K562 (cell line): Measurements from ENCODE around the gene BIRC5. TPM values are rescaled to one million over a fixed set of nuclear protein-coding genes. Genes with fewer than 3 reads are reported as not detected.

Experiments used
- CC2D1A ChIP-seq: fragments of 450-650 bp; IDR thresholded peaks from 2 replicates; pipeline ENCODE4 v1.6.1; 2017; ENCODE audit warnings: mild to moderate bottlenecking
- CHCHD3 ChIP-seq: fragments of 250-450 bp; sonication (Bioruptor Pico); IDR thresholded peaks from 2 replicates; pipeline ENCODE4 v2.1.2; 2022; ENCODE audit warnings: mild to moderate bottlenecking
- FOXJ3 ChIP-seq: sonication (generic); formaldehyde crosslinking; IDR thresholded peaks from 2 replicates; pipeline ENCODE4 v1.4.0; 2020; ENCODE audit warnings: mild to moderate bottlenecking, missing genetic modification reagents
- FOXO4 ChIP-seq: fragments of 450-650 bp; formaldehyde crosslinking; IDR thresholded peaks from 2 replicates; pipeline ENCODE4 v1.4.0; 2020; ENCODE audit warnings: mild to moderate bottlenecking, moderate library complexity
- IRF1 ChIP-seq: sonication (generic); formaldehyde crosslinking; IDR thresholded peaks from 2 replicates; pipeline ENCODE4 v1.8.0; 2022; ENCODE audit warnings: missing genetic modification reagents, mild to moderate bottlenecking, borderline replicate concordance
- NRF1 ChIP-seq, 2 experiments: fragments of 450-650 bp; IDR thresholded peaks in 1 of 2; conservative IDR thresholded peaks in 1 of 2; 2 replicates each; pipeline ENCODE4 v1.6.1; 2014; ENCODE audit warnings: mild to moderate bottlenecking in 2 of 2
- RBFOX2 ChIP-seq: fragments of 200-400 bp; formaldehyde crosslinking; IDR thresholded peaks from 2 replicates; pipeline ENCODE4 v1.6.1; 2017; ENCODE audit warnings: low read depth, mild to moderate bottlenecking, low read length, moderate library complexity
- SRSF3 ChIP-seq: fragments of 200-400 bp; formaldehyde crosslinking; IDR thresholded peaks from 2 replicates; pipeline ENCODE4 v1.6.1; 2016; ENCODE audit warnings: mild to moderate bottlenecking, low read length, moderate library complexity; ENCODE audit not compliant: insufficient read depth
- SRSF9 ChIP-seq: fragments of 200-400 bp; formaldehyde crosslinking; IDR thresholded peaks from 2 replicates; pipeline ENCODE4 v1.6.1; 2017; ENCODE audit warnings: low read depth, low read length, borderline replicate concordance
- SUPT5H ChIP-seq: fragments of 450-650 bp; IDR thresholded peaks from 2 replicates; pipeline ENCODE4 v1.6.1; 2016
- TCF15 ChIP-seq: fragments of 250-450 bp; sonication (Bioruptor Pico); IDR thresholded peaks from 2 replicates; pipeline ENCODE4 v1.8.0; 2022; ENCODE audit warnings: moderate library complexity, mild to moderate bottlenecking, inconsistent platforms
- TCF7L2 ChIP-seq: fragments of 150-350 bp; IDR thresholded peaks from 2 replicates; pipeline ENCODE4 v1.6.1; 2016; ENCODE audit warnings: low read depth, mild to moderate bottlenecking, low read length, moderate library complexity
- ZBED1 ChIP-seq: IDR thresholded peaks from 2 replicates; pipeline ENCODE4 v1.6.1; 2014
- ZBTB33 ChIP-seq: sonication (generic); formaldehyde crosslinking; IDR thresholded peaks from 2 replicates; pipeline ENCODE4 v1.8.1; 2023; ENCODE audit warnings: mild to moderate bottlenecking, missing genetic modification reagents
- ZNF121 ChIP-seq: sonication (generic); formaldehyde crosslinking; conservative IDR thresholded peaks from 2 replicates; pipeline ENCODE4 v1.8.0; 2022; ENCODE audit warnings: missing genetic modification reagents
- ZNF766 ChIP-seq: fragments of 200-800 bp; sonication (Bioruptor generic); conservative IDR thresholded peaks from 2 replicates; pipeline ENCODE4 v1.6.1; 2016; ENCODE audit warnings: missing genetic modification characterization, missing compliant biosample characterization
- polyA plus RNA-seq, 8 experiments: library from polyadenylated mRNA; depleted of rRNA in 4 of 8; stranded (reverse) in 5 of 8; unstranded in 3 of 8; fragments of >200 nt; fragmentation: Nextera tagmentation in 2 of 8; fragmentation: Illumina TruSeq in 1 of 8; extraction: Ambion mirVana in 2 of 8; extraction: Trizol in 1 of 8; gene quantifications; 2 replicates each; pipeline versions ENCODE4 v1.2.1 to v1.2.3, GENCODE V29; 2011 to 2014; ENCODE audit warnings: inconsistent platforms in 1 of 8, missing spikeins in 1 of 8
- total RNA-seq, 7 experiments: library from RNA; depleted of rRNA in 6 of 7; stranded (reverse); fragments of >200 nt in 6 of 7; fragmentation: Illumina TruSeq in 2 of 7; extraction: Trizol in 2 of 7; gene quantifications; 2 replicates each; pipeline versions ENCODE4 v1.2.1 to v1.2.3, GENCODE V29; 2011 to 2021; ENCODE audit warnings: low replicate concordance in 1 of 7
- TF ChIP-seq, protein P1 (sequence below): sonication (generic); formaldehyde crosslinking; IDR thresholded peaks from 2 replicates; pipeline ENCODE4 v1.8.1; 2022; ENCODE audit warnings: missing genetic modification reagents
- TF ChIP-seq, protein P2 (sequence below): sonication (generic); formaldehyde crosslinking; IDR thresholded peaks from 2 replicates; pipeline ENCODE4 v1.8.0; 2022; ENCODE audit warnings: mild to moderate bottlenecking, missing genetic modification reagents

BIRC5 gene
- total and polyA plus RNA-seq, 9 of the 15 experiments (the other 6 are each of a cell fraction or from before 2014, with no cell fraction given): 64.4 to 140 (median 101) TPM

DNA sequence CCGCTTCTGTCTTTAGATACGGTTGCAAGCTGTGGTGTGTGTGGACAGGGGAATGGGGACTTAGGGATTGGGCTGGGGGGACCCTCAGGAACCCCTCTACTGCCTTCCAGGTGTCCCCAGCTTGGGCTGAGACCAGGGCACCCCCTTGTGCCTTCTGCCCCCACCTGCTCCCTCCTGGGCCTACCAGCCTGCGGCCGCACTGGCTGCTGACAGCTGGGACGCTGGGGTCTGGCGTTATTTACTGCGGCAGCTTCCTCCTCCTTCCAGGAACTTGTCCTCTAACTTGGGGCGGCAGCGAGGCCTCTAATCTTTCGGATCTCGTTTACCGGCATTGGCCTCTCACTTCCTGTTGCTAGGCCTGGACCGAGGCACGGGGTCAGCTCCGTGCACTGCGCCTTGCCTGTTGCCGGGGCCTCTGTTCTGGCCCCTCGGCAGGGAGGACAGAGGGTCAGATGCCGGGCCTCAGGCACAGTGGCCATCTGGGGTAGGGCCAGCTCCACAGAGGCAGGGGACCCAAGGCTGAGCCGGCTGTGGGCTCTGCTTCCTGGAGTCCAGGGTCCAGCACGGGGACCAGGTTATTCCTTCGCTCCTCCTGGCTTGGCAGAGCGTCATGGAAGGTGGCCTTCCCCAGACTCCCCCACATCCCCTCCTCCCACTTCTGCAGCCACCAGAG lies 49.1 kb downstream of the BIRC5 start (continued):
- TF ChIP-seq NRF1 (conservative IDR thresholded peaks at IDR 0.05 in 1 of 2, IDR thresholded peaks at IDR 0.05 in 1 of 2) (peak; percentile 24 to 27; a peak in 3 of 4 replicates), CHCHD3 (CRISPR knock-in tag) (no peak), ZBTB33 (CRISPR knock-in tag) (no peak), CC2D1A (no peak), SRSF9 (no peak), TCF7L2 (no peak), TCF15 (no peak), IRF1 (CRISPR knock-in tag) (no peak), ZNF121 (CRISPR knock-in tag) (no peak), FOXJ3 (CRISPR knock-in tag) (no peak), SRSF3 (no peak), ZNF766 (CRISPR knock-in tag) (peak; percentile 83), RBFOX2 (peak; percentile 86), SUPT5H (peak; percentile 66), ZBED1 (peak; percentile 75; the same call in 1 of the 2 replicates), FOXO4 (CRISPR knock-in tag) (peak; percentile 14; the same call in 1 of the 2 replicates)
- TF ChIP-seq, protein P1, sequence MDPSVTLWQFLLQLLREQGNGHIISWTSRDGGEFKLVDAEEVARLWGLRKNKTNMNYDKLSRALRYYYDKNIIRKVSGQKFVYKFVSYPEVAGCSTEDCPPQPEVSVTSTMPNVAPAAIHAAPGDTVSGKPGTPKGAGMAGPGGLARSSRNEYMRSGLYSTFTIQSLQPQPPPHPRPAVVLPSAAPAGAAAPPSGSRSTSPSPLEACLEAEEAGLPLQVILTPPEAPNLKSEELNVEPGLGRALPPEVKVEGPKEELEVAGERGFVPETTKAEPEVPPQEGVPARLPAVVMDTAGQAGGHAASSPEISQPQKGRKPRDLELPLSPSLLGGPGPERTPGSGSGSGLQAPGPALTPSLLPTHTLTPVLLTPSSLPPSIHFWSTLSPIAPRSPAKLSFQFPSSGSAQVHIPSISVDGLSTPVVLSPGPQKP (CRISPR knock-in tag): no peak
- TF ChIP-seq, protein P2, sequence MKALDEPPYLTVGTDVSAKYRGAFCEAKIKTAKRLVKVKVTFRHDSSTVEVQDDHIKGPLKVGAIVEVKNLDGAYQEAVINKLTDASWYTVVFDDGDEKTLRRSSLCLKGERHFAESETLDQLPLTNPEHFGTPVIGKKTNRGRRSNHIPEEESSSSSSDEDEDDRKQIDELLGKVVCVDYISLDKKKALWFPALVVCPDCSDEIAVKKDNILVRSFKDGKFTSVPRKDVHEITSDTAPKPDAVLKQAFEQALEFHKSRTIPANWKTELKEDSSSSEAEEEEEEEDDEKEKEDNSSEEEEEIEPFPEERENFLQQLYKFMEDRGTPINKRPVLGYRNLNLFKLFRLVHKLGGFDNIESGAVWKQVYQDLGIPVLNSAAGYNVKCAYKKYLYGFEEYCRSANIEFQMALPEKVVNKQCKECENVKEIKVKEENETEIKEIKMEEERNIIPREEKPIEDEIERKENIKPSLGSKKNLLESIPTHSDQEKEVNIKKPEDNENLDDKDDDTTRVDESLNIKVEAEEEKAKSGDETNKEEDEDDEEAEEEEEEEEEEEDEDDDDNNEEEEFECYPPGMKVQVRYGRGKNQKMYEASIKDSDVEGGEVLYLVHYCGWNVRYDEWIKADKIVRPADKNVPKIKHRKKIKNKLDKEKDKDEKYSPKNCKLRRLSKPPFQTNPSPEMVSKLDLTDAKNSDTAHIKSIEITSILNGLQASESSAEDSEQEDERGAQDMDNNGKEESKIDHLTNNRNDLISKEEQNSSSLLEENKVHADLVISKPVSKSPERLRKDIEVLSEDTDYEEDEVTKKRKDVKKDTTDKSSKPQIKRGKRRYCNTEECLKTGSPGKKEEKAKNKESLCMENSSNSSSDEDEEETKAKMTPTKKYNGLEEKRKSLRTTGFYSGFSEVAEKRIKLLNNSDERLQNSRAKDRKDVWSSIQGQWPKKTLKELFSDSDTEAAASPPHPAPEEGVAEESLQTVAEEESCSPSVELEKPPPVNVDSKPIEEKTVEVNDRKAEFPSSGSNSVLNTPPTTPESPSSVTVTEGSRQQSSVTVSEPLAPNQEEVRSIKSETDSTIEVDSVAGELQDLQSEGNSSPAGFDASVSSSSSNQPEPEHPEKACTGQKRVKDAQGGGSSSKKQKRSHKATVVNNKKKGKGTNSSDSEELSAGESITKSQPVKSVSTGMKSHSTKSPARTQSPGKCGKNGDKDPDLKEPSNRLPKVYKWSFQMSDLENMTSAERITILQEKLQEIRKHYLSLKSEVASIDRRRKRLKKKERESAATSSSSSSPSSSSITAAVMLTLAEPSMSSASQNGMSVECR: 0 out of 2 replicates have a peak, but pooled peaks have one; percentile 34
